Esophagus squamous epithelium (tissue), 5 donors: Measurements from ENCODE around the gene MDFIC. TPM values are rescaled to one million over a fixed set of nuclear protein-coding genes. Genes with fewer than 3 reads are reported as not detected.
A peak's percentile ranks its signal among the peaks of the same experiment; 100 is the strongest.

Experiments used
- DNase-seq: peaks from one replicate; lab custom pipeline; 2025; lab: John Stamatoyannopoulos, UW
- H3K27ac ChIP-seq, 4 donors: fragments of 200-600 bp; sonication (generic); one replicate each; pipeline ENCODE4 v1.5.1; 2016 to 2019; ENCODE audit warnings: mild to moderate bottlenecking in 1 of 4
- H3K27me3 ChIP-seq, 4 donors: fragments of 200-600 bp; sonication (generic); 1 replicate in 3 of 4; 2 replicates in 1 of 4; pipeline versions ENCODE4 v1.5.1 to v1.6.0; 2017 to 2021; ENCODE audit warnings: antibody characterized with exemption in 1 of 4
- H3K36me3 ChIP-seq, 3 donors: fragments of 200-600 bp; sonication (generic); one replicate each; pipeline ENCODE4 v1.5.1; 2016 to 2019
- H3K4me1 ChIP-seq, 3 donors: fragments of 200-600 bp; sonication (generic); one replicate each; pipeline ENCODE4 v1.5.1; 2017 to 2019
- H3K4me3 ChIP-seq, 4 donors: fragments of 200-600 bp; sonication (generic); 1 replicate in 3 of 4; 2 replicates in 1 of 4; pipeline ENCODE4 v1.5.1; 2016 to 2019; ENCODE audit warnings: mild to moderate bottlenecking in 2 of 4, moderate library complexity in 1 of 4
- H3K9me3 ChIP-seq, 3 donors: fragments of 200-600 bp; sonication (generic); one replicate each; pipeline ENCODE4 v1.5.1; 2016 to 2019
- POLR2A ChIP-seq, 4 donors: fragments of 450-650 bp; IDR thresholded peaks; one replicate each; pipeline ENCODE4 v1.6.1; 2017; ENCODE audit warnings: antibody characterized with exemption in 4 of 4, mild to moderate bottlenecking in 4 of 4, moderate library complexity in 3 of 4
- WGBS, 2 donors: methylation state at CpG; one replicate each; pipeline ENCODE4 v1.1.5; 2018; 5-methylcytosine and 5-hydroxymethylcytosine counted together
- intact Hi-C: fragments of 100-400 bp; cut with DNase I; formaldehyde crosslinking; loops from one replicate; pipeline ENCODE4 v1.15.0; 2022
- total RNA-seq, 4 donors: library from RNA; depleted of rRNA; stranded (reverse); fragments of >200 nt; gene quantifications; one replicate each; pipeline ENCODE4 v1.1.0, GENCODE V29; 2016
- TF ChIP-seq, protein P1 (sequence below), 6 experiments: fragments of 450-650 bp in 4 of 6; fragments of 200-600 bp in 2 of 6; sonication (generic) in 2 of 6; IDR thresholded peaks; one replicate each; pipeline ENCODE4 v1.5.1; 2016 to 2019; ENCODE audit warnings: antibody characterized with exemption in 6 of 6, mild to moderate bottlenecking in 4 of 6, moderate library complexity in 4 of 6
- donor health status: DM: yes; HTN: yes; CAD: no.

Gene MDFIC
- total RNA-seq, 4 donors from 2014 or later, result 16.0 to 29.2 (median 21.3) TPM

DNA sequence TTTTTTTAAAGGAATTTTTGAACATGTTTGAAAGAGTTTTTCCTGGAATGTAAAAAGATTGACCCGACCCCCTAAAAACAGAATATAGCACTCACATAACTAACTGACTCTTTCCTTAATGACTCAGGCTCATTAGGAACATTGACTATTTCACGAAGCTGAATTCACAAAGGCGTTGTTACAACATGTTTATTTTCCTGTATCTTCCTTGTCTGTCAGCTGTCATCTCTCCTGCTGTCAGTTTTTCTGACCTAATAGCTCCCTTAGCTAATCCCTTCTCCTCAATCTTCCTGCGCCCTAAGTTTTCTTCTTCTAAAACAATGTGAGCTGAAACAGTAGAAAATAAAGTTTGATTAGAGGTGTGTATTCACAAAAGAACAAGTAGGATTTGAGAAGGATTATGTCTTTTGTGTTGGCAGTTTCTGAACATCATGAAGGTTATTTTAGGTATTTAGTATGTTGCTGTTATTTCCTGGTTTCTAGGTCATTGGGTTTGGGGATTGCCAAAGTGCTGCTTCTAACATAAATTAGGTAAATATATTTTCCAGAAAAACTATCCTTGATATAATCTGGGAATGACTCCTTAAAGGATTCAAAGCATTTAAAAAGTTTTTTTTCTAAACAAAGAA lies 4.6 kb upstream of the MDFIC start:
- Histone ChIP-seq H3K27me3 (no peaks in the 10 kb centered on the region), H3K36me3 (no peaks in the 10 kb centered on the region), H3K4me3 (no peak overlapping the region), H3K27ac (peak overlapping the region in 2 of 4 donors; percentile 5 to 64), H3K9me3 (no peaks in the 10 kb centered on the region), H3K4me1 (peaks cover 0 to 36% (median 3%) of the 10 kb centered on the region in 3 donors)
- WGBS, 2 donors, result 36 to 39% methylated on average over 4 of the region's 4 CpGs
- no peak for TF ChIP-seq POLR2A (IDR thresholded peaks at IDR 0.05)
- TF ChIP-seq, protein P1, sequence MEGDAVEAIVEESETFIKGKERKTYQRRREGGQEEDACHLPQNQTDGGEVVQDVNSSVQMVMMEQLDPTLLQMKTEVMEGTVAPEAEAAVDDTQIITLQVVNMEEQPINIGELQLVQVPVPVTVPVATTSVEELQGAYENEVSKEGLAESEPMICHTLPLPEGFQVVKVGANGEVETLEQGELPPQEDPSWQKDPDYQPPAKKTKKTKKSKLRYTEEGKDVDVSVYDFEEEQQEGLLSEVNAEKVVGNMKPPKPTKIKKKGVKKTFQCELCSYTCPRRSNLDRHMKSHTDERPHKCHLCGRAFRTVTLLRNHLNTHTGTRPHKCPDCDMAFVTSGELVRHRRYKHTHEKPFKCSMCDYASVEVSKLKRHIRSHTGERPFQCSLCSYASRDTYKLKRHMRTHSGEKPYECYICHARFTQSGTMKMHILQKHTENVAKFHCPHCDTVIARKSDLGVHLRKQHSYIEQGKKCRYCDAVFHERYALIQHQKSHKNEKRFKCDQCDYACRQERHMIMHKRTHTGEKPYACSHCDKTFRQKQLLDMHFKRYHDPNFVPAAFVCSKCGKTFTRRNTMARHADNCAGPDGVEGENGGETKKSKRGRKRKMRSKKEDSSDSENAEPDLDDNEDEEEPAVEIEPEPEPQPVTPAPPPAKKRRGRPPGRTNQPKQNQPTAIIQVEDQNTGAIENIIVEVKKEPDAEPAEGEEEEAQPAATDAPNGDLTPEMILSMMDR (IDR thresholded peaks at IDR 0.05), result no peak
- intact Hi-C loops, result no loop called here
- DNase-seq, result no peak

DNA sequence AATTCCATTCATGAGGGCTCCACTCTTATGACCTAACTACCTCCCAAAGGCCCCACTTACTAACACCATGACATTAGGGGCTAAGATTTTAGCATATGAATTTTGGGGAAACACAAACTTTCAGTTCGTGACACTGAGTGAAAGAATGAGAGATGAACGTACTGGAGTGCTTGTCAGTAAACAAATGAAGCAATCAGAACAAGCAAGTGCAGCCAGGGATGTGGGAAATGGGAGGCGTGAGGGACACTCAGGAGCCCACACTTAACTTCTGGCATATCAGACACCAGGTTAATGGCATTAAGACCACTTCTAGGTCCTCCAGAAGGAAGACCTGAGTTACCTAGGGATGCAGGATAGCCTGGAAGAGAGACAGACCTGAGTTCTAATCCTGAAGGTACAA lies 2.3 kb upstream of the MDFIC start:
- intact Hi-C loops, result no loop called here
- peaks cover 0 to 50% (median 3%) of the 10 kb centered on the region in 3 donors for H3K4me1 ChIP-seq
- no peak overlapping the region for H3K27ac ChIP-seq
- H3K36me3 ChIP-seq, result no peaks in the 10 kb centered on the region
- no peak overlapping the region for H3K4me3 ChIP-seq
- no peaks in the 10 kb centered on the region for H3K27me3 ChIP-seq
- H3K9me3 ChIP-seq, result no peaks in the 10 kb centered on the region
- WGBS, 2 donors, result 80 to 90% methylated on average over 3 of the region's 3 CpGs
- TF ChIP-seq, protein P1 (IDR thresholded peaks at IDR 0.05), result no peak
- TF ChIP-seq POLR2A (IDR thresholded peaks at IDR 0.05), result no peak
- DNase-seq, result no peak

DNA sequence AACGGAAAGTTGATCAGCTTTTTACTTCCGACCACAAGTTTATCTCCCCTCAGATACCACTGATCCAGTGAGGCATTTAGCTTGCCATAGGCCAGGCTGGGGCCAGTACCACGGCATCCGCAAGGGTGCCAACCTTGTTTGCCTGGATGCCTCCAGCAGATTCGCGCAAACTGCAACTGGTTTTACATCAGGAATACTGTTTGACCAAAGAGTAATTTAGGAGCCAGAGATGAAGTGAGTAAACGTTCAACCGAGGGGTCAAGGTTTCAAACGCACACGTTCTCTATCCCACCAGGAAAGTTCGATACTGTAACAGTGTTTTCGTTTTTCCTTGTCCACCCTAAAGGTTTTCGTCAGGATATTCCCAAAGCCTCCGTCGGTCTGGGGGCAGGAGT lies 266 bp upstream of the MDFIC start:
- WGBS, 2 donors, result 51 to 57% methylated on average over 14 to 15 of the region's 15 CpGs
- intact Hi-C loops, result no loop called here
- Histone ChIP-seq H3K4me3 (peak overlapping the region; percentile 70 to 90 (median 86)), H3K27ac (peak overlapping the region; percentile 89 to 95 (median 90)), H3K27me3 (no peaks in the 10 kb centered on the region), H3K9me3 (no peaks in the 10 kb centered on the region), H3K4me1 (peaks cover 0 to 58% (median 3%) of the 10 kb centered on the region in 3 donors), H3K36me3 (no peaks in the 10 kb centered on the region)
- no peak for TF ChIP-seq POLR2A (IDR thresholded peaks at IDR 0.05)
- TF ChIP-seq, protein P1 (IDR thresholded peaks at IDR 0.05), result no peak
- no peak for DNase-seq

DNA sequence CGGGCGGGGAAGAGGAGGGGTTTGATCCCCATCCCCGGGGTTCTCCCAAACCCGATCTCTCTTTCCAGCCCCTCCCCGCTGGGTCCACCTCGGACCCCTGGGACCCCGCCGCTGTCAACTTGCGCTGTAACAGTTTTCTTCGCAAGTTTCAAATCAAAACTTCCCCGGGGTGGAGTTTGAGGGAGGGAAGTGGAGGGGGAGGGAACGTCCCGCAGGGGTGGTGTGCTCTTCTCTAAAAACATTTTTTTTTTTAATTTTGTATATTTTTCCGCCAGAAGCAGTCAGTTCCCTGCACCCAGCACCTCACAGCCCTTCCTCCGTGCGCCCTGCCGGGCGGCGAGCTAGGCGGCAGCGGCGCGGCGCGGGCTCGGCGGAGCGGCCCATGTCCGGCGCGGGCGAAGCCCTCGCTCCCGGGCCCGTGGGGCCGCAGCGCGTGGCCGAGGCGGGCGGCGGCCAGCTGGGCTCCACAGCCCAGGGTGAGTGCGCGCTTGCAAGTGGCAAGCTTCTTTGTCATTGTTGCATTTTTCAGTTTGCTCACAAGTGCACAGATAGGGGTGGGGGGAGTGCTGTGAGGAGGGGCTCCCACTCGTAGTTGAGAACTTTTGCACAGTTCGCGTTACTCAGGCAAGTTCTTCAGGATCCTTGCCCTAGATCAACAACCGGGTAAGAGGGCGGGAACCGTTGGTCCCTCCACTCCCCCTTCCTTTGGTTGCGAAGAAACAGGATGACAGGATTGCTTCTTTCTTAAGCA lies 933 bp downstream of the MDFIC start:
- WGBS, 2 donors, result 1% methylated on average over 17 to 22 of the region's 51 CpGs
- Histone ChIP-seq H3K27ac (peak overlapping the region; percentile 89 to 95 (median 90)), H3K4me1 (peaks cover 0 to 46% (median 0%) of the 10 kb centered on the region in 3 donors), H3K27me3 (no peaks in the 10 kb centered on the region), H3K9me3 (no peaks in the 10 kb centered on the region), H3K4me3 (peak overlapping the region; percentile 70 to 90 (median 86)), H3K36me3 (no peaks in the 10 kb centered on the region)
- no peak for DNase-seq
- TF ChIP-seq, protein P1 (IDR thresholded peaks at IDR 0.05), result no peak
- TF ChIP-seq POLR2A (IDR thresholded peaks at IDR 0.05), result peak in 1 of 4 donors; percentile 53
- intact Hi-C loops, result no loop called here

DNA sequence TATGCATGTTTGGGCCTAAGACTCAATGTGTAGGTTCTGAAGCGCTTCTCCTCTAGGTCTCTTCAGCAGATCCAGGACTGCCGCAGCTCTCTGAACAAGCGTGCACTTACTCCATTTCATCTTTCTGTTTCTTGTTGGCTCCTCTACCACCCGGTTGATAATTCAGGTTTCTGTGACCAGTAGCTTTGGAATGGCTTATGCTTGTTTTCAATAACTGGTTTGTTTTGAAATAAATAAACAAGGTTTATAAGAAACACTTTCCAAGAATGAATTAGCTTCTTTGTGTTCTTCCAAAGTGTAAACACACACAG lies 1.5 kb downstream of the MDFIC start:
- peaks cover 0 to 45% (median 0%) of the 10 kb centered on the region in 3 donors for H3K4me1 ChIP-seq
- H3K9me3 ChIP-seq, result no peaks in the 10 kb centered on the region
- no peak for DNase-seq
- peak overlapping the region; percentile 89 to 95 (median 90) for H3K27ac ChIP-seq
- 0 to 5% methylated on average over 4 of the region's 4 CpGs for WGBS, 2 donors
- H3K4me3 ChIP-seq, result peak overlapping the region; percentile 70 to 90 (median 86)
- intact Hi-C loops, result no loop called here
- no peaks in the 10 kb centered on the region for H3K27me3 ChIP-seq
- H3K36me3 ChIP-seq, result no peaks in the 10 kb centered on the region
- peak in 1 of 4 donors; percentile 2 for TF ChIP-seq POLR2A (IDR thresholded peaks at IDR 0.05)
- TF ChIP-seq, protein P1 (IDR thresholded peaks at IDR 0.05), result no peak
